Upper lobe of left lung (tissue), 6 donors: ENCODE results near the gene SLC27A1. TPM values are rescaled to one million over a fixed set of nuclear protein-coding genes. Genes with fewer than 3 reads are reported as not detected.

Source experiments
- ATAC-seq, 2 donors: fragments of 200-7000 bp; cut with Tn5 transposase; one replicate each; pipeline ENCODE4 v1.9.1; 2022; ENCODE audit warnings: mild to moderate bottlenecking in 2 of 2, moderate library complexity in 2 of 2; ENCODE audit not compliant: low FRiP score in 2 of 2
- DNase-seq, 2 donors: peaks; one replicate each; pipeline ENCODE4 v3.0.0-alpha.2; 2019 to 2020
- H3K27ac ChIP-seq, 4 donors: fragments of 200-600 bp; sonication (generic); one replicate each; pipeline ENCODE4 v1.5.1; 2016 to 2019
- H3K27me3 ChIP-seq, 4 donors: fragments of 200-600 bp; sonication (generic); one replicate each; pipeline ENCODE4 v1.5.1; 2017 to 2019
- H3K36me3 ChIP-seq, 4 donors: fragments of 200-600 bp; sonication (generic); one replicate each; pipeline ENCODE4 v1.5.1; 2016 to 2019
- H3K4me1 ChIP-seq, 4 donors: fragments of 200-600 bp; sonication (generic); one replicate each; pipeline ENCODE4 v1.5.1; 2018 to 2019
- H3K4me3 ChIP-seq, 4 donors: fragments of 200-600 bp; sonication (generic); one replicate each; pipeline ENCODE4 v1.5.1; 2017 to 2019; ENCODE audit warnings: mild to moderate bottlenecking in 2 of 4, moderate library complexity in 1 of 4
- H3K9me3 ChIP-seq, 4 donors: fragments of 200-600 bp; sonication (generic); one replicate each; pipeline ENCODE4 v1.5.1; 2018 to 2019
- EP300 ChIP-seq, 4 donors: sonication (generic); formaldehyde crosslinking; IDR thresholded peaks; one replicate each; pipeline ENCODE4 v1.5.1; 2017; ENCODE audit warnings: antibody characterized with exemption in 4 of 4, control low read depth in 2 of 4
- POLR2A ChIP-seq, 4 donors: fragments of 450-650 bp; IDR thresholded peaks; one replicate each; pipeline ENCODE4 v1.5.1; 2016 to 2017; ENCODE audit warnings: antibody characterized with exemption in 4 of 4, mild to moderate bottlenecking in 2 of 4
- POLR2AphosphoS5 ChIP-seq, 2 donors: sonication (generic); formaldehyde crosslinking; IDR thresholded peaks; one replicate each; pipeline ENCODE4 v1.5.1; 2017; ENCODE audit warnings: antibody characterized with exemption in 2 of 2
- WGBS, 2 donors: methylation state at CpG; one replicate each; pipeline ENCODE4 v1.1.5; 2017 to 2018; 5-methylcytosine and 5-hydroxymethylcytosine counted together
- total RNA-seq, 6 donors: library from RNA; depleted of rRNA in 4 of 6; stranded (reverse); fragments of >200 nt in 4 of 6; gene quantifications; one replicate each; pipeline versions ENCODE4 v1.1.0 to v1.2.1, GENCODE V29; 2016 to 2021
- TF ChIP-seq, protein P1 (sequence below), 6 experiments: fragments of 450-650 bp in 4 of 6; fragments of 200-600 bp in 2 of 6; sonication (generic) in 2 of 6; IDR thresholded peaks; one replicate each; pipeline ENCODE4 v1.5.1; 2016 to 2019; ENCODE audit warnings: antibody characterized with exemption in 6 of 6
- donor health status: DM: no; HTN: no; CAD: no; lungs with moderate emphysema.
- donor health status: DM: no; HTN: yes; CAD: no; lungs with severe emphysema.

The SLC27A1 gene
- total RNA-seq, 6 donors from 2014 or later: 21.0 to 88.0 (median 30.8) TPM

DNA sequence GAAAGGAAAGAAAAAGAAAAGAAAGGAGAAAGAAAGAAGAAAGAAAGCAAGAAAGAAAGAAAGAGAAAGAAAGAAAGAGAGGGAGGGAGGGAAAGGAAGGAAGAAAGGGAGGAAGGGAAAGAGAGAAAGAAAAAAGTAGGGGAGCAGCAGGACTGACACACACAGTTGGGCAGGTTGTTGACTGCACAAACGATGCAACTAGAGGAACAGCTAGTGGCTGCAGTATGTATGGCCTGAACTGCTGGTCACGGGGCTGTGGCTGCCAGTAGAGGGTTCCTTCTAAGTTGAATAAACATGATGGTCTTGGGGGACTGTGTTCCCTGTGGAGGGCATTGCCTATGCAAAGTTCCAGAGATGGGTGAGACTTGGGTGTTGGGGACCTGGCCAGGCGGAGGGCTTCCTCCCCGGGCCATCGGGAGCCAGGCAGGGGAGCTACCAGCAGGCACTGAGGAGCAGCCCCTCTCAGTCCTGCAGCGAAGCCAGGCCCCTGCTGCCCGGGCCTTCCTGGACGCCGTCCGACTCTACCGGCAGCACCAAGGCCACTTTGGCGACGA, 68.4 kb downstream of the SLC27A1 start:
- ATAC-seq: no peak
- Histone ChIP-seq H3K27me3 (no peaks in the 10 kb centered on the region), H3K4me1 (peaks cover 9 to 14% (median 12%) of the 10 kb centered on the region in 4 donors), H3K4me3 (peak overlapping the region; percentile 27 to 58 (median 49)), H3K27ac (peak overlapping the region in 3 of 4 donors; percentile 30 to 74 (median 35)), H3K36me3 (no peaks in the 10 kb centered on the region), H3K9me3 (no peaks in the 10 kb centered on the region)
- TF ChIP-seq, protein P1, sequence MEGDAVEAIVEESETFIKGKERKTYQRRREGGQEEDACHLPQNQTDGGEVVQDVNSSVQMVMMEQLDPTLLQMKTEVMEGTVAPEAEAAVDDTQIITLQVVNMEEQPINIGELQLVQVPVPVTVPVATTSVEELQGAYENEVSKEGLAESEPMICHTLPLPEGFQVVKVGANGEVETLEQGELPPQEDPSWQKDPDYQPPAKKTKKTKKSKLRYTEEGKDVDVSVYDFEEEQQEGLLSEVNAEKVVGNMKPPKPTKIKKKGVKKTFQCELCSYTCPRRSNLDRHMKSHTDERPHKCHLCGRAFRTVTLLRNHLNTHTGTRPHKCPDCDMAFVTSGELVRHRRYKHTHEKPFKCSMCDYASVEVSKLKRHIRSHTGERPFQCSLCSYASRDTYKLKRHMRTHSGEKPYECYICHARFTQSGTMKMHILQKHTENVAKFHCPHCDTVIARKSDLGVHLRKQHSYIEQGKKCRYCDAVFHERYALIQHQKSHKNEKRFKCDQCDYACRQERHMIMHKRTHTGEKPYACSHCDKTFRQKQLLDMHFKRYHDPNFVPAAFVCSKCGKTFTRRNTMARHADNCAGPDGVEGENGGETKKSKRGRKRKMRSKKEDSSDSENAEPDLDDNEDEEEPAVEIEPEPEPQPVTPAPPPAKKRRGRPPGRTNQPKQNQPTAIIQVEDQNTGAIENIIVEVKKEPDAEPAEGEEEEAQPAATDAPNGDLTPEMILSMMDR (IDR thresholded peaks at IDR 0.05): no peak
- TF ChIP-seq POLR2AphosphoS5 (IDR thresholded peaks at IDR 0.05) (no peak), EP300 (IDR thresholded peaks at IDR 0.05) (no peak), POLR2A (IDR thresholded peaks at IDR 0.05) (no peak)
- 9 to 11% methylated on average over 4 to 7 of the region's 13 CpGs for WGBS, 2 donors
- no peak for DNase-seq

DNA sequence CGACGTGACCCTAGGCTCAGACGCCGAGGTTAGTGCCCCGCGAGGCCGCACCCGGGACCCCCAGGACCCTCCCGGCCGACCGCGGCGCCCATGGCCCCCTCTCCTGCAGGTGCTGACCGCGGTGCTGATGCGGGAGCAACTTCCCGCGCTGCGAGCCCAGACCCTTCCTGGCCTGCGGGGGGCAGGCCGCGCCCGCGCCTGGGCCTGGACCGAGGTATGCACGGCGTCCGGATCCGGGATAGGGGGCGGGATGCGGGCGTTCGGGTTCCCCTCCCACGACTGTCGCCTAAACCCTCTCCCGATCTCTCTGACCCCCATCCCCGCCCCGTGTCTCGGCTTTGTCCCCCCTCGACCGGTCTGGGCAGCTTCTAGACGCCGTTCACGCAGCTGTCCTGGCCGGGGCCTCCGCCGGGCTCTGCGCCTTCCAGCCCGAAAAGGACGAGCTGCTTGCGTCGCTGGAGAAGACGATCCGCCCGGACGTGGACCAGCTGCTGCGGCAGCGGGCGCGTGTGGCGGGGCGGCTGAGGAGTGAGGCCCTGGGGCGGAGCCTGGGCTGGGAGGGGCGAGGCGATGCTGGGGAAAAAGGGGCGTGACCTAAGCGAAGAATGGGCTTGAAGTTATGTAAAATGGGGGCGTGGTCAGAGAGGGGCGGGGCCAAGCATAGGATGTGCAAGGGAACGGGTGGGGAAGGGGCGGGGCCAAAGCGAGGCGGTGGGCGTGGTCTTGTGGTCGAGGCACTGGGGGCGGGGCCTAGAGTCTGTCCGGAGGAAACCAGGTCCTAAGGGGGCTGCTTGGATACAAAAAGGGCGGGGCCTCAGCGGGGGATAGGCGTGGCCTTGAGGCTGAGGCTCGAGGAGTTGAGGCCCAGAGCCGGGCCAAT, 69.2 kb downstream of the SLC27A1 start:
- H3K36me3 ChIP-seq: no peaks in the 10 kb centered on the region
- no peaks in the 10 kb centered on the region for H3K9me3 ChIP-seq
- H3K27me3 ChIP-seq: no peaks in the 10 kb centered on the region
- TF ChIP-seq POLR2AphosphoS5 (IDR thresholded peaks at IDR 0.05) (peak in 1 of 2 donors; percentile 46), EP300 (IDR thresholded peaks at IDR 0.05) (no peak), POLR2A (IDR thresholded peaks at IDR 0.05) (peak in 1 of 4 donors; percentile 19)
- TF ChIP-seq, protein P1 (IDR thresholded peaks at IDR 0.05): peak in 5 of 6 experiments; percentile 18 to 54 (median 43)
- H3K27ac ChIP-seq: peak overlapping the region in 3 of 4 donors; percentile 30 to 74 (median 48)
- peak overlapping the region; percentile 27 to 58 (median 49) for H3K4me3 ChIP-seq
- peaks cover 9 to 14% (median 12%) of the 10 kb centered on the region in 4 donors for H3K4me1 ChIP-seq
- 1 to 2% methylated on average over 25 to 54 of the region's 82 CpGs for WGBS, 2 donors
- DNase-seq (peak; percentile 94 to 98), ATAC-seq (peak; percentile 95 to 96)

DNA sequence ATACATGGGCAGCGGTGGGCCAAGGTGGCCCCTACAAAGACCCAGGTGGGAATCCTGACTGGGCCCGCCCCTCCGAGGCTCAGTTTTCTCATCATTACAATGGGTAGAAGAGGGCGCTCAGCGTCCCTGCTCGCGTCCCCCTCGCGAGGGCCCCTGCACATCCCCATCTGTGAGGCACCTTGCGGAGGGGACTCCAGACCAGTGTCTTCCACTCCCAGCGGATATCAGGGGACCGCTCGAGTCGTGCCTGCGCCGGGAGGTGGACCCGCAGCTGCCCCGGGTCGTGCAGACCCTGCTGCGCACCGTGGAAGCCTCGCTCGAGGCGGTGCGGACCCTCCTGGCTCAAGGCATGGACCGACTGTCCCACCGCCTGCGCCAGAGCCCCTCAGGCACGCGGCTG, 69.8 kb downstream of the SLC27A1 start:
- H3K4me3 ChIP-seq: peak overlapping the region in 1 of 4 donors; percentile 58
- WGBS, 2 donors: 84 to 100% methylated on average over 2 to 29 of the region's 30 CpGs
- TF ChIP-seq, protein P1 (IDR thresholded peaks at IDR 0.05): no peak
- TF ChIP-seq POLR2AphosphoS5 (IDR thresholded peaks at IDR 0.05) (no peak), POLR2A (IDR thresholded peaks at IDR 0.05) (no peak), EP300 (IDR thresholded peaks at IDR 0.05) (no peak)
- no peaks in the 10 kb centered on the region for H3K27me3 ChIP-seq
- ATAC-seq (no peak), DNase-seq (peak in 1 of 2 donors; percentile 84)
- H3K4me1 ChIP-seq: peaks cover 9 to 14% (median 12%) of the 10 kb centered on the region in 4 donors
- H3K9me3 ChIP-seq: no peaks in the 10 kb centered on the region
- H3K27ac ChIP-seq: peak overlapping the region in 2 of 4 donors; percentile 7 to 48
- H3K36me3 ChIP-seq: no peaks in the 10 kb centered on the region

DNA sequence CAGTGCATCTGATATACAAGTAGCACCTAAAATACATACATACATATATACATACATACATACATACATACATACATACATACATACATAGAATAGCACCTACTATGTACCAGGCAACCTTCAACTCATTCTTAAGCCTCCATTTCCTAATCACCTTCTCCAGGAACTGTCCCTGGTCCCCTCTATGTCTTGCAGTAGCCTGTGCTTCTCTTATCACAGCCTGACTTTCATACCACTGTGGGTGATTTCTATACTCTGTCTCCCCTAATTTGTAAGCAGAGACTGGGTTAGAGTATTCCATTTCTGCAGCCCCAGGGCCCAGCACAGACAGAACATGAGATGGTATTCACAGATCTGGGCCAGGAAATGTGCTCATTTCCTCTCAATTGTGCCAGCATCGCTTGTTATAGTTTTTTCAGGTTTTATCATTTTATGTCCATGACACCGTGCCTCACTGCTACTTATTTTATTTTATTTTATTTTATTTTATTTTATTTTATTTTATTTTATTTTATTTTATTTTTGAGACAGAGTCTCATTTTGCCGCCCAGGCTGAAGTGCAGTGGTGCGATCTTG, 70.9 kb downstream of the SLC27A1 start:
- ATAC-seq (no peak), DNase-seq (no peak)
- Histone ChIP-seq H3K36me3 (no peaks in the 10 kb centered on the region), H3K4me3 (no peak overlapping the region), H3K9me3 (no peaks in the 10 kb centered on the region), H3K27ac (no peak overlapping the region), H3K27me3 (no peaks in the 10 kb centered on the region), H3K4me1 (peaks cover 9 to 14% (median 12%) of the 10 kb centered on the region in 4 donors)
- 76 to 89% methylated on average over 4 of the region's 4 CpGs for WGBS, 2 donors
- TF ChIP-seq POLR2AphosphoS5 (IDR thresholded peaks at IDR 0.05) (no peak), POLR2A (IDR thresholded peaks at IDR 0.05) (no peak), EP300 (IDR thresholded peaks at IDR 0.05) (no peak)
- TF ChIP-seq, protein P1 (IDR thresholded peaks at IDR 0.05): no peak
